HuH-7 (cell line): ENCODE results near the gene SLC10A2.

Source experiments
- DNase-seq: peaks from one replicate; pipeline ENCODE4 v3.0.0; 2011; ENCODE audit warnings: low spot score

The SLC10A2 gene

GRCh38 chr13:103046676-103047075, 19.5 kb downstream of the SLC10A2 start:
- no peak for DNase-seq

GRCh38 chr13:103044056-103044455, 22.2 kb downstream of the SLC10A2 start:
- no peak for DNase-seq

- DNase-seq = no peak
Measured at GRCh38 chr13:103040006-103040405, 26.2 kb downstream of the SLC10A2 start.

- no peak for DNase-seq
Measured at GRCh38 chr13:103039183-103039582, 27.0 kb downstream of the SLC10A2 start.

GRCh38 chr13:103036268-103036667, 29.9 kb downstream of the SLC10A2 start:
- no peak for DNase-seq

GRCh38 chr13:103033999-103034398, 32.2 kb downstream of the SLC10A2 start:
- no peak for DNase-seq

- no peak for DNase-seq
Measured at GRCh38 chr13:103031332-103031873, 34.8 kb downstream of the SLC10A2 start.

- no peak for DNase-seq
Measured at GRCh38 chr13:103030776-103031175, 35.4 kb downstream of the SLC10A2 start.

GRCh38 chr13:103029798-103030197, 36.4 kb downstream of the SLC10A2 start:
- no peak for DNase-seq

- no peak for DNase-seq
Measured at GRCh38 chr13:103022336-103022735, 43.9 kb downstream of the SLC10A2 start.

- no peak for DNase-seq
Measured at GRCh38 chr13:103018556-103018955, 47.7 kb downstream of the SLC10A2 start.

- no peak for DNase-seq
Measured at GRCh38 chr13:103012646-103013045, 53.6 kb downstream of the SLC10A2 start.

GRCh38 chr13:103009051-103009840, 57.0 kb downstream of the SLC10A2 start:
- DNase-seq = no peak

- DNase-seq = no peak
Measured at GRCh38 chr13:103007427-103007762, 58.8 kb downstream of the SLC10A2 start.

GRCh38 chr13:103006641-103007426, 59.4 kb downstream of the SLC10A2 start:
- no peak for DNase-seq

- no peak for DNase-seq
Measured at GRCh38 chr13:103004661-103005345, 61.4 kb downstream of the SLC10A2 start.

- DNase-seq = no peak
Measured at GRCh38 chr13:103003631-103004030, 62.6 kb downstream of the SLC10A2 start.

GRCh38 chr13:103002279-103002678, 63.9 kb downstream of the SLC10A2 start:
- DNase-seq = no peak

- DNase-seq = no peak
Measured at GRCh38 chr13:103000157-103000556, 66.1 kb downstream of the SLC10A2 start.

GRCh38 chr13:102999499-102999898, 66.7 kb downstream of the SLC10A2 start:
- DNase-seq = no peak
